Measurements from ENCODE around the gene PAOX. TPM values are rescaled to one million over a fixed set of nuclear protein-coding genes. Genes with fewer than 3 reads are reported as not detected.

Gene PAOX
- total and polyA plus RNA-seq, 2 of the 13 experiments (the other 11 are each of a cell fraction or from before 2014, with no cell fraction given): 0.49 to 0.77 TPM

GRCh38 chr10:133405272-133405671, 26.2 kb downstream of the PAOX start:
- Histone ChIP-seq H3K9me3 (ENCODE audit: low read length) (no peaks in the 10 kb centered on the region), H3K27me3 (ENCODE audit: control insufficient read depth in 1 of 2, insufficient read depth in 2 of 2, low read length in 2 of 2) (no peaks in the 10 kb centered on the region), H3K27ac (ENCODE audit: extremely low read length, insufficient read depth, low read length) (no peak overlapping the region), H3K36me3 (replicated peaks in 1 of 2; ENCODE audit: control insufficient read depth in 1 of 2, insufficient read depth in 2 of 2, low read length in 2 of 2) (peaks cover 11 to 51% of the 10 kb centered on the region in 2 experiments; a peak in 4 of 5 replicates), H3K4me3 (replicated peaks in 1 of 3; ENCODE audit: insufficient read depth in 1 of 3, low read depth in 2 of 3, low read length in 3 of 3) (no peak overlapping the region), H2AFZ (ENCODE audit: low read length) (no peak overlapping the region), H4K20me1 (ENCODE audit: insufficient read depth, low read length) (no peaks in the 10 kb centered on the region), H3K79me2 (ENCODE audit: insufficient read depth, low read length) (peaks cover 38% of the 10 kb centered on the region), H3K4me2 (ENCODE audit: low read depth, low read length) (no peak overlapping the region), H3K9ac (ENCODE audit: insufficient read depth, low read depth, low read length) (no peak overlapping the region), H3K4me1 (ENCODE audit: insufficient read depth, low read length) (no peaks in the 10 kb centered on the region)
- in situ Hi-C loops (cut with HindIII; ENCODE audit: extremely low pct_ligation_motif_present, low pct_unique_long_range_greater_than_20kb): no loop called here
- ChIA-PET CTCF (ENCODE audit: low intra/inter-chr PET ratio, low total read pairs) (no interaction called here), POLR2A (no interaction called here)
- no peak for FAIRE-seq
- intact Hi-C loops (cut with micrococcal nuclease; ENCODE audit: unreplicated experiment): no loop called here
- no peak for DNase-seq (ENCODE audit: low spot score)
- no TSS peak for BruUV-seq (replicated peaks)
- TF ChIP-seq FOXP1 (IDR thresholded peaks at IDR 0.05) (no peak), FOXP1 (CRISPR knock-in tag; IDR thresholded peaks at IDR 0.05) (no peak), SATB2 (CRISPR knock-in tag; IDR thresholded peaks at IDR 0.05) (no peak), PREB (CRISPR knock-in tag; IDR thresholded peaks at IDR 0.05) (no peak), ZBTB1 (CRISPR knock-in tag; IDR thresholded peaks at IDR 0.05; ENCODE audit: borderline replicate concordance) (no peak), ZSCAN30 (CRISPR knock-in tag; IDR thresholded peaks at IDR 0.05) (no peak)
- WGBS (ENCODE audit: low lambda C conversion rate): 93% methylated on average over 2 of the region's 2 CpGs
- no peak for ATAC-seq

- WGBS (ENCODE audit: low lambda C conversion rate): 96% methylated on average over 8 of the region's 8 CpGs
- peaks cover 13 to 51% of the 10 kb centered on the region in 2 experiments; a peak in 4 of 5 replicates for H3K36me3 ChIP-seq (replicated peaks in 1 of 2; ENCODE audit: control insufficient read depth in 1 of 2, insufficient read depth in 2 of 2, low read length in 2 of 2)
- ChIA-PET CTCF (ENCODE audit: low intra/inter-chr PET ratio, low total read pairs) (no interaction called here), POLR2A (no interaction called here)
- intact Hi-C loops (cut with micrococcal nuclease; ENCODE audit: unreplicated experiment): no loop called here
- H3K27ac ChIP-seq (ENCODE audit: extremely low read length, insufficient read depth, low read length): no peak overlapping the region
- H3K4me1 ChIP-seq (ENCODE audit: insufficient read depth, low read length): no peaks in the 10 kb centered on the region
- no peak overlapping the region for H3K4me2 ChIP-seq (ENCODE audit: low read depth, low read length)
- H3K27me3 ChIP-seq (ENCODE audit: control insufficient read depth in 1 of 2, insufficient read depth in 2 of 2, low read length in 2 of 2): no peaks in the 10 kb centered on the region
- ATAC-seq (no peak), FAIRE-seq (no peak), DNase-seq (ENCODE audit: low spot score) (no peak)
- peaks cover 3% of the 10 kb centered on the region; the same call in 1 of the 2 replicates for H3K9me3 ChIP-seq (ENCODE audit: low read length)
- peaks cover 44% of the 10 kb centered on the region for H3K79me2 ChIP-seq (ENCODE audit: insufficient read depth, low read length)
- no peaks in the 10 kb centered on the region for H4K20me1 ChIP-seq (ENCODE audit: insufficient read depth, low read length)
- H3K4me3 ChIP-seq (replicated peaks in 1 of 3; ENCODE audit: insufficient read depth in 1 of 3, low read depth in 2 of 3, low read length in 3 of 3): no peak overlapping the region
- in situ Hi-C loops (cut with HindIII; ENCODE audit: extremely low pct_ligation_motif_present, low pct_unique_long_range_greater_than_20kb): no loop called here
- H2AFZ ChIP-seq (ENCODE audit: low read length): no peak overlapping the region
- H3K9ac ChIP-seq (ENCODE audit: insufficient read depth, low read depth, low read length): no peak overlapping the region
- BruUV-seq (replicated peaks): no TSS peak
- no peak for TF ChIP-seq IRF9 (CRISPR knock-in tag; IDR thresholded peaks at IDR 0.05; ENCODE audit: borderline replicate concordance)
- TF ChIP-seq ZNF749 (CRISPR knock-in tag; IDR thresholded peaks at IDR 0.05; ENCODE audit: borderline replicate concordance): no peak
- TF ChIP-seq KLF15 (CRISPR knock-in tag; IDR thresholded peaks at IDR 0.05; ENCODE audit: borderline replicate concordance): no peak
- no peak for TF ChIP-seq ZNF782 (CRISPR knock-in tag; IDR thresholded peaks at IDR 0.05; ENCODE audit: borderline replicate concordance)
- no peak for TF ChIP-seq PITX1 (CRISPR knock-in tag; IDR thresholded peaks at IDR 0.05)
- no peak for TF ChIP-seq RFX3 (CRISPR knock-in tag; IDR thresholded peaks at IDR 0.05)
- no peak for TF ChIP-seq NKX3-1 (CRISPR knock-in tag; IDR thresholded peaks at IDR 0.05)
- no peak for TF ChIP-seq ZNF354B (CRISPR knock-in tag; IDR thresholded peaks at IDR 0.05)
- no peak for TF ChIP-seq PAWR (CRISPR knock-in tag; IDR thresholded peaks at IDR 0.05; ENCODE audit: borderline replicate concordance)
- TF ChIP-seq SMAD1 (CRISPR knock-in tag; IDR thresholded peaks at IDR 0.05; ENCODE audit: borderline replicate concordance, low read depth): no peak
- no peak for TF ChIP-seq ZNF350 (CRISPR knock-in tag; IDR thresholded peaks at IDR 0.05; ENCODE audit: borderline replicate concordance, low read depth)
- TF ChIP-seq SRY (CRISPR knock-in tag; IDR thresholded peaks at IDR 0.05): no peak
- TF ChIP-seq ZFX (CRISPR knock-in tag; IDR thresholded peaks at IDR 0.05; ENCODE audit: low read depth): no peak
Observed at GRCh38 chr10:133405844-133406527, 26.9 kb downstream of the PAOX start.

Measured in HepG2 (cell line).